Measurements from ENCODE around the gene CREB3L2. TPM values are rescaled to one million over a fixed set of nuclear protein-coding genes. Genes with fewer than 3 reads are reported as not detected.

The CREB3L2 gene
- total RNA-seq, 1 experiment from 2014 or later: 16.0 TPM

- H3K27ac ChIP-seq: no peak overlapping the region
- 0 out of 2 replicates have a peak, but pooled peaks cover 3% of the 10 kb centered on the region for H3K9me3 ChIP-seq (replicated peaks)
- DNase-seq (ENCODE audit: low read depth in 1 of 2, low spot score in 2 of 2): no peak
- H3K27me3 ChIP-seq (replicated peaks): peaks cover 34% of the 10 kb centered on the region
- H3K36me3 ChIP-seq: no peaks in the 10 kb centered on the region
- peaks cover 14% of the 10 kb centered on the region for H3K4me1 ChIP-seq (replicated peaks)
- no peak overlapping the region for H3K4me3 ChIP-seq
Observed at GRCh38 chr7:137850571-137850970, 151.3 kb downstream of the CREB3L2 start.

GRCh38 chr7:137848095-137848494, 153.8 kb downstream of the CREB3L2 start:
- peaks cover 49% of the 10 kb centered on the region for H3K27me3 ChIP-seq (replicated peaks)
- no peak for DNase-seq (ENCODE audit: low read depth in 1 of 2, low spot score in 2 of 2)
- no peaks in the 10 kb centered on the region for H3K36me3 ChIP-seq
- H3K4me1 ChIP-seq (replicated peaks): peaks cover 14% of the 10 kb centered on the region
- H3K9me3 ChIP-seq (replicated peaks): 0 out of 2 replicates have a peak, but pooled peaks cover 3% of the 10 kb centered on the region
- no peak overlapping the region for H3K27ac ChIP-seq
- no peak overlapping the region for H3K4me3 ChIP-seq

GRCh38 chr7:137847568-137848050, 154.3 kb downstream of the CREB3L2 start:
- H3K4me1 ChIP-seq (replicated peaks): peaks cover 14% of the 10 kb centered on the region
- H3K4me3 ChIP-seq: no peak overlapping the region
- 0 out of 2 replicates have a peak, but pooled peaks cover 3% of the 10 kb centered on the region for H3K9me3 ChIP-seq (replicated peaks)
- H3K36me3 ChIP-seq: no peaks in the 10 kb centered on the region
- H3K27ac ChIP-seq: no peak overlapping the region
- H3K27me3 ChIP-seq (replicated peaks): peaks cover 49% of the 10 kb centered on the region
- no peak for DNase-seq (ENCODE audit: low read depth in 1 of 2, low spot score in 2 of 2)

GRCh38 chr7:137846827-137847567, 154.9 kb downstream of the CREB3L2 start, which contains the start of gene DGKI:
Gene DGKI, minus strand, starts transcription at chr7:137846974.
- no peak within 1 kb of the TSS for H3K27ac ChIP-seq
- DNase-seq (ENCODE audit: low read depth in 1 of 2, low spot score in 2 of 2): no peak
- peaks cover 55% of the 10 kb centered on the region for H3K27me3 ChIP-seq (replicated peaks)
- H3K4me1 ChIP-seq (replicated peaks): peaks cover 14% of the 10 kb centered on the region
- H3K9me3 ChIP-seq (replicated peaks): 0 out of 2 replicates have a peak, but pooled peaks cover 3% of the 10 kb centered on the region
- H3K36me3 ChIP-seq: no peaks in the 10 kb centered on the region
- H3K4me3 ChIP-seq: peak within 1 kb of the TSS; percentile 8; the same call in 1 of the 2 replicates

GRCh38 chr7:137846549-137846826, 155.4 kb downstream of the CREB3L2 start:
- H3K36me3 ChIP-seq: no peaks in the 10 kb centered on the region
- no peak overlapping the region for H3K27ac ChIP-seq
- peak overlapping the region; percentile 8; the same call in 1 of the 2 replicates for H3K4me3 ChIP-seq
- peaks cover 59% of the 10 kb centered on the region for H3K27me3 ChIP-seq (replicated peaks)
- H3K9me3 ChIP-seq (replicated peaks): 0 out of 2 replicates have a peak, but pooled peaks cover 3% of the 10 kb centered on the region
- H3K4me1 ChIP-seq (replicated peaks): peaks cover 14% of the 10 kb centered on the region
- no peak for DNase-seq (ENCODE audit: low read depth in 1 of 2, low spot score in 2 of 2)

GRCh38 chr7:137844677-137845425, 157.0 kb downstream of the CREB3L2 start:
- Histone ChIP-seq H3K9me3 (replicated peaks) (0 out of 2 replicates have a peak, but pooled peaks cover 3% of the 10 kb centered on the region), H3K4me3 (no peak overlapping the region), H3K27me3 (replicated peaks) (peaks cover 63% of the 10 kb centered on the region), H3K36me3 (no peaks in the 10 kb centered on the region), H3K4me1 (replicated peaks) (peaks cover 14% of the 10 kb centered on the region), H3K27ac (no peak overlapping the region)
- DNase-seq (ENCODE audit: low read depth in 1 of 2, low spot score in 2 of 2): no peak

- DNase-seq (ENCODE audit: low read depth in 1 of 2, low spot score in 2 of 2): no peak
- no peak overlapping the region for H3K27ac ChIP-seq
Observed at GRCh38 chr7:137839903-137840779, 161.7 kb downstream of the CREB3L2 start.

GRCh38 chr7:137838706-137839315, 163.1 kb downstream of the CREB3L2 start:
- Histone ChIP-seq H3K27me3 (replicated peaks) (peaks cover 16% of the 10 kb centered on the region), H3K4me3 (no peak overlapping the region), H3K4me1 (replicated peaks) (peaks cover 17% of the 10 kb centered on the region), H3K36me3 (no peaks in the 10 kb centered on the region), H3K9me3 (replicated peaks) (no peaks in the 10 kb centered on the region), H3K27ac (no peak overlapping the region)
- DNase-seq (ENCODE audit: low read depth in 1 of 2, low spot score in 2 of 2): no peak

More at GRCh38 chr7:137839903-137840779, 161.7 kb downstream of the CREB3L2 start:
- no peaks in the 10 kb centered on the region for H3K36me3 ChIP-seq
- peaks cover 25% of the 10 kb centered on the region for H3K27me3 ChIP-seq (replicated peaks)
- H3K9me3 ChIP-seq (replicated peaks): no peaks in the 10 kb centered on the region
- peaks cover 15% of the 10 kb centered on the region for H3K4me1 ChIP-seq (replicated peaks)
- H3K4me3 ChIP-seq: no peak overlapping the region

- H3K4me1 ChIP-seq (replicated peaks): peaks cover 17% of the 10 kb centered on the region
- H3K4me3 ChIP-seq: no peak overlapping the region
Observed at GRCh38 chr7:137836541-137836940, 165.3 kb downstream of the CREB3L2 start.

GRCh38 chr7:137836113-137836509, 165.8 kb downstream of the CREB3L2 start:
- no peak overlapping the region for H3K27ac ChIP-seq
- H3K4me1 ChIP-seq (replicated peaks): peaks cover 17% of the 10 kb centered on the region
- H3K36me3 ChIP-seq: no peaks in the 10 kb centered on the region; the same call in 1 of the 2 replicates
- DNase-seq (ENCODE audit: low read depth in 1 of 2, low spot score in 2 of 2): peak in 1 of 2 experiments; percentile 18
- H3K4me3 ChIP-seq: no peak overlapping the region
- H3K27me3 ChIP-seq (replicated peaks): 0 out of 2 replicates have a peak, but pooled peaks cover 4% of the 10 kb centered on the region
- H3K9me3 ChIP-seq (replicated peaks): peaks cover 13% of the 10 kb centered on the region

More at GRCh38 chr7:137836541-137836940, 165.3 kb downstream of the CREB3L2 start:
- Histone ChIP-seq H3K9me3 (replicated peaks) (peaks cover 13% of the 10 kb centered on the region), H3K36me3 (no peaks in the 10 kb centered on the region; the same call in 1 of the 2 replicates), H3K27me3 (replicated peaks) (0 out of 2 replicates have a peak, but pooled peaks cover 4% of the 10 kb centered on the region), H3K27ac (no peak overlapping the region)
- no peak for DNase-seq (ENCODE audit: low read depth in 1 of 2, low spot score in 2 of 2)

- DNase-seq (ENCODE audit: low read depth in 1 of 2, low spot score in 2 of 2): peak in 1 of 2 experiments; percentile 31
- Histone ChIP-seq H3K27ac (peak overlapping the region; percentile 31; the same call in 1 of the 2 replicates), H3K36me3 (no peaks in the 10 kb centered on the region; the same call in 1 of the 2 replicates), H3K27me3 (replicated peaks) (no peaks in the 10 kb centered on the region), H3K4me3 (no peak overlapping the region), H3K9me3 (replicated peaks) (peaks cover 13% of the 10 kb centered on the region), H3K4me1 (replicated peaks) (peaks cover 17% of the 10 kb centered on the region)
Observed at GRCh38 chr7:137835486-137836112, 166.3 kb downstream of the CREB3L2 start.

GRCh38 chr7:137834552-137834951, 167.3 kb downstream of the CREB3L2 start:
- H3K4me3 ChIP-seq: no peak overlapping the region
- no peaks in the 10 kb centered on the region for H3K27me3 ChIP-seq (replicated peaks)
- DNase-seq (ENCODE audit: low read depth in 1 of 2, low spot score in 2 of 2): no peak
- peaks cover 13% of the 10 kb centered on the region for H3K9me3 ChIP-seq (replicated peaks)
- peaks cover 17% of the 10 kb centered on the region for H3K4me1 ChIP-seq (replicated peaks)
- H3K36me3 ChIP-seq: no peaks in the 10 kb centered on the region; the same call in 1 of the 2 replicates
- no peak overlapping the region for H3K27ac ChIP-seq
